HG03558 (cell line): ENCODE results near the gene XPR1.

Source experiments
- ATAC-seq: cut with Tn5 transposase; IDR thresholded peaks from one replicate; pipeline ENCODE4 v1.9.1; 2021; ENCODE audit warnings: moderate number of reproducible peaks; ENCODE audit not compliant: unreplicated experiment; ENCODE audit errors: extremely low read depth

The XPR1 gene

GRCh38 chr1:180631766-180632325 is at the start of gene XPR1:
XPR1 (plus strand) TSS chr1:180632022; CDS start chr1:180632202, 180 bp downstream.
- ATAC-seq = peak; percentile 96

GRCh38 chr1:180584869-180585268 is 47.0 kb upstream of the XPR1 start:
- no peak for ATAC-seq

- ATAC-seq = no peak
These were observed 45.8 kb upstream of the XPR1 start for GRCh38 chr1:180585994-180586359.

- no peak for ATAC-seq
These were observed 45.1 kb upstream of the XPR1 start for GRCh38 chr1:180586671-180587155.

GRCh38 chr1:180588121-180588520 is 43.7 kb upstream of the XPR1 start:
- no peak for ATAC-seq

GRCh38 chr1:180590889-180591288 is 40.9 kb upstream of the XPR1 start:
- no peak for ATAC-seq

- ATAC-seq = no peak
These were observed 38.4 kb upstream of the XPR1 start for GRCh38 chr1:180593382-180593781.

GRCh38 chr1:180594723-180595122 is 37.1 kb upstream of the XPR1 start:
- ATAC-seq = no peak

- ATAC-seq = no peak
These were observed 35.9 kb upstream of the XPR1 start for GRCh38 chr1:180595966-180596365.

- ATAC-seq = no peak
These were observed 34.3 kb upstream of the XPR1 start for GRCh38 chr1:180597520-180597919.

GRCh38 chr1:180598333-180598974 is 33.4 kb upstream of the XPR1 start:
- ATAC-seq = no peak

- ATAC-seq = no peak
These were observed 31.5 kb upstream of the XPR1 start for GRCh38 chr1:180600343-180600742.

- no peak for ATAC-seq
These were observed 30.3 kb upstream of the XPR1 start for GRCh38 chr1:180601512-180601911.

GRCh38 chr1:180603223-180603849 is 28.5 kb upstream of the XPR1 start:
- ATAC-seq = no peak

- no peak for ATAC-seq
These were observed 28.0 kb upstream of the XPR1 start for GRCh38 chr1:180603850-180604226.

- ATAC-seq = no peak
These were observed 25.7 kb upstream of the XPR1 start for GRCh38 chr1:180606155-180606554.

- ATAC-seq = no peak
These were observed 21.9 kb upstream of the XPR1 start for GRCh38 chr1:180609643-180610555.

- ATAC-seq = no peak
These were observed 21.2 kb upstream of the XPR1 start for GRCh38 chr1:180610556-180611015.

- ATAC-seq = no peak
These were observed 20.5 kb upstream of the XPR1 start for GRCh38 chr1:180611016-180611930.

- no peak for ATAC-seq
These were observed 19.2 kb upstream of the XPR1 start for GRCh38 chr1:180612632-180613031.
